Measurements from ENCODE around the gene YIF1A.

The YIF1A gene

DNA sequence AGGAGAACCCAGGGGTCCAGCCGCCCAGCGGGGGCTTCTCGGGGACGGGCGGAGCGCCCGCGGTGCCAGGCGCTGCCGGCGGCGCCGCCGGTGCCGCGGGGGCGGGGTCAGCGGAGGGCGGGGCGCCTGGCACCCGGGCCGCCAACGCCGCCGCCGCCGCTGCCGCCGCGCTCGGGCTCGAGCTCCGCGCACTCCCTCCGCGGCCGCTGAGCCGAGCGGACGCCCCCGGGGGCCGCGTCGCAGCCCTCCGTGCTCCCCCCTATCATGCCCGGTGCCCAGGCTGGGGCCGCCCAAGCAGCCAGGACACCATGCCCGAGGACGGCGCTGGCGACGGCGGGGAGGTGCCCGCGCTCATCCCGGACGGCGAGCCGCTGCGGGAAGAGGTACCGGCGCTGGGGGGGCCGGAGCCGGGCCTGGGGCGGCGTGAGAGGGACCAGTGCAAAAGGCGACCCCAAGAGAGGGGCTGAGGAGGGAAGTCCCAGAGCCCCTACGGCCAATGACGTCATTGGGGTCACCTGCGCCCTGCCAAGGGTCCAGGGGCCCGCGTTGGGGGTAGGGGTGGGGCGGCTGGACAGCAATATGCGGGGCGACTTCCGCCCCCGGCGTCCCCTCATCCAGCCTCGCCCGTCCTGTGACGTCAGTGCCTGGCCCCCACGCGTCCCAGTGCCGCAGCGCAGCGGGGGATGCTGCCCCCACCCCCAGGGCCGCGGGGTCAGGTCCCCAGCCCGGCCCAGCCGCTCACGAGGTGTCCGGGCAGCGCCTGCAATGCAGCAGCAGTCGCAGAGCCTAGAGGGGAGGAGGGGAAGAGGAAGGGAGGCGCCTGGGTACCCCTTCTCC, 3.0 kb upstream of the YIF1A start, which contains the start of gene TMEM151A:
TSS of gene TMEM151A (plus strand) at position 189 of the 837 bp plus-strand sequence. CDS start at position 309, 120 bp downstream.
- peak; percentile 36 for TF ChIP-seq ZNF629 (tag by site-specific recombination; IDR thresholded peaks at IDR 0.05)
- TF ChIP-seq, protein P1, sequence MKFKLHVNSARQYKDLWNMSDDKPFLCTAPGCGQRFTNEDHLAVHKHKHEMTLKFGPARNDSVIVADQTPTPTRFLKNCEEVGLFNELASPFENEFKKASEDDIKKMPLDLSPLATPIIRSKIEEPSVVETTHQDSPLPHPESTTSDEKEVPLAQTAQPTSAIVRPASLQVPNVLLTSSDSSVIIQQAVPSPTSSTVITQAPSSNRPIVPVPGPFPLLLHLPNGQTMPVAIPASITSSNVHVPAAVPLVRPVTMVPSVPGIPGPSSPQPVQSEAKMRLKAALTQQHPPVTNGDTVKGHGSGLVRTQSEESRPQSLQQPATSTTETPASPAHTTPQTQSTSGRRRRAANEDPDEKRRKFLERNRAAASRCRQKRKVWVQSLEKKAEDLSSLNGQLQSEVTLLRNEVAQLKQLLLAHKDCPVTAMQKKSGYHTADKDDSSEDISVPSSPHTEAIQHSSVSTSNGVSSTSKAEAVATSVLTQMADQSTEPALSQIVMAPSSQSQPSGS (tag by site-specific recombination; IDR thresholded peaks at IDR 0.05; ENCODE audit: low read depth) = peak; percentile 70
- no peak for TF ChIP-seq KLF8 (tag by site-specific recombination; IDR thresholded peaks at IDR 0.05)
- 0 out of 2 replicates have a peak, but pooled peaks have one; percentile 1 for TF ChIP-seq ZNF335 (tag by site-specific recombination; conservative IDR thresholded peaks at IDR 0.05)
- TF ChIP-seq, protein P2, sequence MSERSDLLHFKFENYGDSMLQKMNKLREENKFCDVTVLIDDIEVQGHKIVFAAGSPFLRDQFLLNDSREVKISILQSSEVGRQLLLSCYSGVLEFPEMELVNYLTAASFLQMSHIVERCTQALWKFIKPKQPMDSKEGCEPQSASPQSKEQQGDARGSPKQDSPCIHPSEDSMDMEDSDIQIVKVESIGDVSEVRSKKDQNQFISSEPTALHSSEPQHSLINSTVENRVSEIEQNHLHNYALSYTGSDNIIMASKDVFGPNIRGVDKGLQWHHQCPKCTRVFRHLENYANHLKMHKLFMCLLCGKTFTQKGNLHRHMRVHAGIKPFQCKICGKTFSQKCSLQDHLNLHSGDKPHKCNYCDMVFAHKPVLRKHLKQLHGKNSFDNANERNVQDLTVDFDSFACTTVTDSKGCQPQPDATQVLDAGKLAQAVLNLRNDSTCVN (tag by site-specific recombination; optimal IDR thresholded peaks at IDR 0.05) = peak; percentile 42
- TF ChIP-seq, protein P3, sequence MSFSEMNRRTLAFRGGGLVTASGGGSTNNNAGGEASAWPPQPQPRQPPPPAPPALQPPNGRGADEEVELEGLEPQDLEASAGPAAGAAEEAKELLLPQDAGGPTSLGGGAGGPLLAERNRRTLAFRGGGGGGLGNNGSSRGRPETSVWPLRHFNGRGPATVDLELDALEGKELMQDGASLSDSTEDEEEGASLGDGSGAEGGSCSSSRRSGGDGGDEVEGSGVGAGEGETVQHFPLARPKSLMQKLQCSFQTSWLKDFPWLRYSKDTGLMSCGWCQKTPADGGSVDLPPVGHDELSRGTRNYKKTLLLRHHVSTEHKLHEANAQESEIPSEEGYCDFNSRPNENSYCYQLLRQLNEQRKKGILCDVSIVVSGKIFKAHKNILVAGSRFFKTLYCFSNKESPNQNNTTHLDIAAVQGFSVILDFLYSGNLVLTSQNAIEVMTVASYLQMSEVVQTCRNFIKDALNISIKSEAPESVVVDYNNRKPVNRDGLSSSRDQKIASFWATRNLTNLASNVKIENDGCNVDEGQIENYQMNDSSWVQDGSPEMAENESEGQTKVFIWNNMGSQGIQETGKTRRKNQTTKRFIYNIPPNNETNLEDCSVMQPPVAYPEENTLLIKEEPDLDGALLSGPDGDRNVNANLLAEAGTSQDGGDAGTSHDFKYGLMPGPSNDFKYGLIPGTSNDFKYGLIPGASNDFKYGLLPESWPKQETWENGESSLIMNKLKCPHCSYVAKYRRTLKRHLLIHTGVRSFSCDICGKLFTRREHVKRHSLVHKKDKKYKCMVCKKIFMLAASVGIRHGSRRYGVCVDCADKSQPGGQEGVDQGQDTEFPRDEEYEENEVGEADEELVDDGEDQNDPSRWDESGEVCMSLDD (tag by site-specific recombination; IDR thresholded peaks at IDR 0.05) = 0 out of 2 replicates have a peak, but pooled peaks have one; percentile 16
- no peak for TF ChIP-seq ZNF350 (tag by site-specific recombination; IDR thresholded peaks at IDR 0.05)
- TF ChIP-seq, protein P4, sequence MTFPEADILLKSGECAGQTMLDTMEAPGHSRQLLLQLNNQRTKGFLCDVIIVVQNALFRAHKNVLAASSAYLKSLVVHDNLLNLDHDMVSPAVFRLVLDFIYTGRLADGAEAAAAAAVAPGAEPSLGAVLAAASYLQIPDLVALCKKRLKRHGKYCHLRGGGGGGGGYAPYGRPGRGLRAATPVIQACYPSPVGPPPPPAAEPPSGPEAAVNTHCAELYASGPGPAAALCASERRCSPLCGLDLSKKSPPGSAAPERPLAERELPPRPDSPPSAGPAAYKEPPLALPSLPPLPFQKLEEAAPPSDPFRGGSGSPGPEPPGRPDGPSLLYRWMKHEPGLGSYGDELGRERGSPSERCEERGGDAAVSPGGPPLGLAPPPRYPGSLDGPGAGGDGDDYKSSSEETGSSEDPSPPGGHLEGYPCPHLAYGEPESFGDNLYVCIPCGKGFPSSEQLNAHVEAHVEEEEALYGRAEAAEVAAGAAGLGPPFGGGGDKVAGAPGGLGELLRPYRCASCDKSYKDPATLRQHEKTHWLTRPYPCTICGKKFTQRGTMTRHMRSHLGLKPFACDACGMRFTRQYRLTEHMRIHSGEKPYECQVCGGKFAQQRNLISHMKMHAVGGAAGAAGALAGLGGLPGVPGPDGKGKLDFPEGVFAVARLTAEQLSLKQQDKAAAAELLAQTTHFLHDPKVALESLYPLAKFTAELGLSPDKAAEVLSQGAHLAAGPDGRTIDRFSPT (tag by site-specific recombination; IDR thresholded peaks at IDR 0.05) = no peak
- TF ChIP-seq ZNF121 (tag by site-specific recombination; IDR thresholded peaks at IDR 0.05) = no peak
- Histone ChIP-seq H3K4me3 (ENCODE audit: low read depth, low read length) (peak within 1 kb of the TSS; percentile 34), H3K36me3 (ENCODE audit: control insufficient read depth in 2 of 2, insufficient read depth in 1 of 2, low read length in 2 of 2) (peaks cover 0 to 2% of the 10 kb centered on the region in 2 experiments; a peak in 1 of 3 replicates), H3K4me1 (ENCODE audit: control insufficient read depth, insufficient read depth, low read length) (no peaks in the 10 kb centered on the region), H3K27ac (ENCODE audit: extremely low read depth, low read depth, low read length) (no peak within 1 kb of the TSS), H3K9me3 (ENCODE audit: control insufficient read depth, insufficient read depth, low read depth, low read length) (no peaks in the 10 kb centered on the region)
- ChIA-PET CTCF (interaction anchor here (0.8 to 1.3 kb wide), 3 partner anchors 18 to 95 kb away, joined by 3 to 9 read pairs (median 4); no protein-coding TSS in a partner anchor), POLR2A (interaction anchor here (0.9 to 1.1 kb wide), 2 partner anchors 10 to 404 kb away, joined by 3 to 4 read pairs; partner anchors contain the start of gene FIBP)

DNA sequence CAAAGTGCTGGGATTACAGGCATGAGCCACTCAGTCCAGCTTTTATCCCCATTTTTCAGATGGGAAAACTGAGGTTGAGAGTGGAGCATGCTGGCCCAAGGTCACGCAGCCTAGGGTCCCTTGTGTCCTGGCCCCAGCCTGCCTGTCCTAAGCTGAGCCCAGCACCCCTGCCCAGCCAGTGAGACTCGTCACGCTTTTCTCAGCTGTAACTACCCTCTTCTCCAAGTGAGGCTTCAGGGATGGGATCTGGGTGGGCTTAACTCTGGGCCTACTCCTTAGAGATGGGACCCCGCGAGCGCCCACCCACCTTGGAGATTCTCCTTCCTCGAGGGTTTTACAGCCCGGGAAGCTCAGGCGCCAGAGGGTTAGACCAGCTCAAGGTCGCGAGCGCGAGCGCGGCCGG, 2.4 kb upstream of the YIF1A start:
- ChIA-PET POLR2A (interaction anchor here (0.9 to 1.1 kb wide), 2 partner anchors 9 to 403 kb away, joined by 3 to 4 read pairs; partner anchors contain the start of gene FIBP), CTCF (interaction anchor here (0.6 to 1.3 kb wide), 6 partner anchors 11 to 387 kb away, joined by 3 to 9 read pairs (median 4); no protein-coding TSS in a partner anchor)
- no peaks in the 10 kb centered on the region for H3K4me1 ChIP-seq (ENCODE audit: control insufficient read depth, insufficient read depth, low read length)
- no peaks in the 10 kb centered on the region for H3K9me3 ChIP-seq (ENCODE audit: control insufficient read depth, insufficient read depth, low read depth, low read length)
- no peak overlapping the region for H3K27ac ChIP-seq (ENCODE audit: extremely low read depth, low read depth, low read length)
- peaks cover 0 to 6% of the 10 kb centered on the region in 2 experiments; a peak in 1 of 3 replicates for H3K36me3 ChIP-seq (ENCODE audit: control insufficient read depth in 2 of 2, insufficient read depth in 1 of 2, low read length in 2 of 2)
- H3K4me3 ChIP-seq (ENCODE audit: low read depth, low read length) = no peak overlapping the region
- no peak for TF ChIP-seq ZNF157 (tag by site-specific recombination; IDR thresholded peaks at IDR 0.05)
- TF ChIP-seq, protein P2 (tag by site-specific recombination; optimal IDR thresholded peaks at IDR 0.05) = peak; percentile 21
- TF ChIP-seq, protein P5, sequence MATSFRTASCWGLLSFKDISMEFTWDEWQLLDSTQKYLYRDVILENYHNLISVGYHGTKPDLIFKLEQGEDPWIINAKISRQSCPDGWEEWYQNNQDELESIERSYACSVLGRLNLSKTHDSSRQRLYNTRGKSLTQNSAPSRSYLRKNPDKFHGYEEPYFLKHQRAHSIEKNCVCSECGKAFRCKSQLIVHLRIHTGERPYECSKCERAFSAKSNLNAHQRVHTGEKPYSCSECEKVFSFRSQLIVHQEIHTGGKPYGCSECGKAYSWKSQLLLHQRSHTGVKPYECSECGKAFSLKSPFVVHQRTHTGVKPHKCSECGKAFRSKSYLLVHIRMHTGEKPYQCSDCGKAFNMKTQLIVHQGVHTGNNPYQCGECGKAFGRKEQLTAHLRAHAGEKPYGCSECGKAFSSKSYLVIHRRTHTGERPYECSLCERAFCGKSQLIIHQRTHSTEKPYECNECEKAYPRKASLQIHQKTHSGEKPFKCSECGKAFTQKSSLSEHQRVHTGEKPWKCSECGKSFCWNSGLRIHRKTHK (tag by site-specific recombination; IDR thresholded peaks at IDR 0.05) = no peak
- TF ChIP-seq ZNF311 (tag by site-specific recombination; IDR thresholded peaks at IDR 0.05; ENCODE audit: borderline replicate concordance) = no peak
- TF ChIP-seq, protein P6, sequence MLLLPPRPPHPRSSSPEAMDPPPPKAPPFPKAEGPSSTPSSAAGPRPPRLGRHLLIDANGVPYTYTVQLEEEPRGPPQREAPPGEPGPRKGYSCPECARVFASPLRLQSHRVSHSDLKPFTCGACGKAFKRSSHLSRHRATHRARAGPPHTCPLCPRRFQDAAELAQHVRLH (tag by site-specific recombination; IDR thresholded peaks at IDR 0.05) = no peak
- TF ChIP-seq ZNF677 (tag by site-specific recombination; IDR thresholded peaks at IDR 0.05) = no peak
- no peak for TF ChIP-seq ZNF394 (tag by site-specific recombination; IDR thresholded peaks at IDR 0.05; ENCODE audit: borderline replicate concordance)
- TF ChIP-seq ZNF768 (tag by site-specific recombination; IDR thresholded peaks at IDR 0.05) = no peak
- no peak for TF ChIP-seq SP2 (tag by site-specific recombination; IDR thresholded peaks at IDR 0.05)
- no peak for TF ChIP-seq ZEB2 (tag by site-specific recombination; IDR thresholded peaks at IDR 0.05)
- TF ChIP-seq BCL11A (tag by site-specific recombination; IDR thresholded peaks at IDR 0.05; ENCODE audit: low read depth) = no peak
- TF ChIP-seq ZNF335 (tag by site-specific recombination; conservative IDR thresholded peaks at IDR 0.05) = peak; percentile 69
- TF ChIP-seq ZNF747 (tag by site-specific recombination; IDR thresholded peaks at IDR 0.05) = no peak
- no peak for TF ChIP-seq ZNF510 (tag by site-specific recombination; IDR thresholded peaks at IDR 0.05; ENCODE audit: insufficient replicate concordance)

All from HEK293 (cell line).